HepG2 (cell line): ENCODE results near the gene GON7. TPM values are rescaled to one million over a fixed set of nuclear protein-coding genes. Genes with fewer than 3 reads are reported as not detected.
A peak's percentile ranks its signal among the peaks of the same experiment; 100 is the strongest.

Source experiments
- HNRNPLL ChIP-seq: fragments of 200-400 bp; formaldehyde crosslinking; IDR thresholded peaks from 2 replicates; pipeline ENCODE4 v1.6.1; 2017; ENCODE audit warnings: mild to moderate bottlenecking, low read depth, low read length; ENCODE audit not compliant: poor library complexity, severe bottlenecking
- MBD4 ChIP-seq: IDR thresholded peaks from 2 replicates; pipeline ENCODE4 v1.6.1; 2012; ENCODE audit warnings: low read length, inconsistent platforms, borderline replicate concordance
- MED13 ChIP-seq: sonication (generic); formaldehyde crosslinking; IDR thresholded peaks from 2 replicates; pipeline ENCODE4 v1.5.0; 2020; ENCODE audit warnings: missing genetic modification reagents
- PRPF4 ChIP-seq: fragments of 200-400 bp; formaldehyde crosslinking; IDR thresholded peaks from 2 replicates; pipeline ENCODE4 v1.6.1; 2016; ENCODE audit warnings: low read length, low read depth; ENCODE audit not compliant: poor library complexity, severe bottlenecking
- SP140L ChIP-seq: sonication (generic); formaldehyde crosslinking; IDR thresholded peaks from 2 replicates; pipeline ENCODE4 v1.4.0; 2020; ENCODE audit warnings: missing genetic modification reagents, borderline replicate concordance
- ZBTB7B ChIP-seq: sonication (generic); formaldehyde crosslinking; IDR thresholded peaks from 2 replicates; pipeline ENCODE4 v1.4.0; 2020; ENCODE audit warnings: missing genetic modification reagents
- ZNF557 ChIP-seq: sonication (generic); formaldehyde crosslinking; IDR thresholded peaks from 2 replicates; pipeline ENCODE4 v1.4.0; 2020; ENCODE audit warnings: missing genetic modification reagents
- polyA plus RNA-seq, 8 experiments: library from polyadenylated mRNA; depleted of rRNA in 3 of 8; stranded (reverse) in 7 of 8; unstranded in 1 of 8; fragments of >200 nt; fragmentation: Illumina TruSeq in 4 of 8; extraction: Trizol in 4 of 8; gene quantifications; 2 replicates each; pipeline versions ENCODE4 v1.2.1 to v1.2.3, GENCODE V29; 2011 to 2016; ENCODE audit warnings: low read depth in 4 of 8, missing spikeins in 1 of 8, mixed read lengths in 1 of 8; ENCODE audit not compliant: insufficient read depth in 1 of 8
- total RNA-seq, 5 experiments: library from RNA; depleted of rRNA; stranded (reverse); fragments of >200 nt; fragmentation: Illumina TruSeq; extraction: Trizol; gene quantifications; 2 replicates each; pipeline ENCODE4 v1.2.3, GENCODE V29; 2016; ENCODE audit warnings: low read depth in 1 of 5
- TF ChIP-seq, protein P1 (sequence below): IDR thresholded peaks from 2 replicates; pipeline ENCODE4 v1.6.1; 2012; ENCODE audit warnings: inconsistent platforms
- TF ChIP-seq, protein P2 (sequence below): sonication (generic); formaldehyde crosslinking; IDR thresholded peaks from 2 replicates; pipeline ENCODE4 v1.4.0; 2020; ENCODE audit warnings: missing genetic modification reagents
- TF ChIP-seq, protein P3 (sequence below): IDR thresholded peaks from 2 replicates; pipeline ENCODE4 v1.6.1; 2016
- TF ChIP-seq, protein P4 (sequence below): sonication (generic); formaldehyde crosslinking; IDR thresholded peaks from 2 replicates; pipeline ENCODE4 v1.5.1; 2020; ENCODE audit warnings: missing genetic modification reagents, mild to moderate bottlenecking, borderline replicate concordance

The GON7 gene
- total and polyA plus RNA-seq, 2 of the 13 experiments (the other 11 are each of a cell fraction or from before 2014, with no cell fraction given), result 11.9 to 28.0 TPM

DNA sequence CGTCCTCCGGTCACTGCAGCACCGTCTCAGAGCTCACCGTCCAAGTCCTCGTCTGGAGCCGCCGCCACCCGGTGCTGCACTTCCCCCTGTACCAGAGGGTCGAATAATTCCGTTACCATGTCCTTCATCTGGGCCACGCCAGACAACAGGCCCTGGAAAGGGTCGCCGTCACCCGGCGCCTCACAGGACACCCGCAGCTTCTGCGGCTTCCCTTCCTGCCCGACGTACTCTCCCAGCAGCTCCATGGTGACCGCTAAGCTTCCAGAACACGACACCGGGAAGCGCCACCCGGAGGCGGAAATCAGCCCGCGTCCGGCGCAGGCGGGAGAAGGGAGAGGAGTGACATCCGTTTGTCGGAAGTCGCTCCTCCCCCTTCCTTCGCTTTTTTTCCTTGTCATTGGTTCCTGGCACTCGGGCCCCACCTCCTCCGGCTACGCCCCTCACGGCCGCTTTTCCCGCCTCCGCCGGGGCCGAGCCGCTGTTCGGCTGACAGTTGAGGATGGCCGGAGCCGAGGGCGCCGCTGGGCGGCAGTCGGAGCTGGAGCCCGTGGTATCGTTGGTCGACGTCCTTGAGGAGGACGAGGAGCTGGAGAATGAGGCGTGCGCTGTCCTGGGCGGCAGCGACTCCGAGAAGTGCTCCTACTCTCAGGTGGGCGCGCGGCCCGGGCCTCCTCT is at the start of gene GON7, which contains the start of gene UBR7 (continued):
- TF ChIP-seq SP140L (CRISPR knock-in tag) (peak; percentile 44; the same call in 1 of the 2 replicates), MED13 (CRISPR knock-in tag) (no peak), PRPF4 (no peak), HNRNPLL (peak; percentile 92), ZNF557 (CRISPR knock-in tag) (no peak), ZBTB7B (CRISPR knock-in tag) (no peak), MBD4 (no peak)
- TF ChIP-seq, protein P1, sequence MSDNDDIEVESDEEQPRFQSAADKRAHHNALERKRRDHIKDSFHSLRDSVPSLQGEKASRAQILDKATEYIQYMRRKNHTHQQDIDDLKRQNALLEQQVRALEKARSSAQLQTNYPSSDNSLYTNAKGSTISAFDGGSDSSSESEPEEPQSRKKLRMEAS, result peak; percentile 80
- TF ChIP-seq, protein P2, sequence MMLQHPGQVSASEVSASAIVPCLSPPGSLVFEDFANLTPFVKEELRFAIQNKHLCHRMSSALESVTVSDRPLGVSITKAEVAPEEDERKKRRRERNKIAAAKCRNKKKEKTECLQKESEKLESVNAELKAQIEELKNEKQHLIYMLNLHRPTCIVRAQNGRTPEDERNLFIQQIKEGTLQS (CRISPR knock-in tag), result 0 out of 2 replicates have a peak, but pooled peaks have one; percentile 8
- TF ChIP-seq, protein P3, sequence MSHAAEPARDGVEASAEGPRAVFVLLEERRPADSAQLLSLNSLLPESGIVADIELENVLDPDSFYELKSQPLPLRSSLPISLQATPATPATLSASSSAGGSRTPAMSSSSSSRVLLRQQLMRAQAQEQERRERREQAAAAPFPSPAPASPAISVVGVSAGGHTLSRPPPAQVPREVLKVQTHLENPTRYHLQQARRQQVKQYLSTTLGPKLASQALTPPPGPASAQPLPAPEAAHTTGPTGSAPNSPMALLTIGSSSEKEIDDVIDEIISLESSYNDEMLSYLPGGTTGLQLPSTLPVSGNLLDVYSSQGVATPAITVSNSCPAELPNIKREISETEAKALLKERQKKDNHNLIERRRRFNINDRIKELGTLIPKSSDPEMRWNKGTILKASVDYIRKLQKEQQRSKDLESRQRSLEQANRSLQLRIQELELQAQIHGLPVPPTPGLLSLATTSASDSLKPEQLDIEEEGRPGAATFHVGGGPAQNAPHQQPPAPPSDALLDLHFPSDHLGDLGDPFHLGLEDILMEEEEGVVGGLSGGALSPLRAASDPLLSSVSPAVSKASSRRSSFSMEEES (CRISPR knock-in tag), result peak; percentile 34; the same call in 1 of the 2 replicates
- TF ChIP-seq, protein P4, sequence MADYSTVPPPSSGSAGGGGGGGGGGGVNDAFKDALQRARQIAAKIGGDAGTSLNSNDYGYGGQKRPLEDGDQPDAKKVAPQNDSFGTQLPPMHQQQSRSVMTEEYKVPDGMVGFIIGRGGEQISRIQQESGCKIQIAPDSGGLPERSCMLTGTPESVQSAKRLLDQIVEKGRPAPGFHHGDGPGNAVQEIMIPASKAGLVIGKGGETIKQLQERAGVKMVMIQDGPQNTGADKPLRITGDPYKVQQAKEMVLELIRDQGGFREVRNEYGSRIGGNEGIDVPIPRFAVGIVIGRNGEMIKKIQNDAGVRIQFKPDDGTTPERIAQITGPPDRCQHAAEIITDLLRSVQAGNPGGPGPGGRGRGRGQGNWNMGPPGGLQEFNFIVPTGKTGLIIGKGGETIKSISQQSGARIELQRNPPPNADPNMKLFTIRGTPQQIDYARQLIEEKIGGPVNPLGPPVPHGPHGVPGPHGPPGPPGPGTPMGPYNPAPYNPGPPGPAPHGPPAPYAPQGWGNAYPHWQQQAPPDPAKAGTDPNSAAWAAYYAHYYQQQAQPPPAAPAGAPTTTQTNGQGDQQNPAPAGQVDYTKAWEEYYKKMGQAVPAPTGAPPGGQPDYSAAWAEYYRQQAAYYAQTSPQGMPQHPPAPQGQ (CRISPR knock-in tag), result no peak
